A549 (cell line): Measurements from ENCODE around the gene ARHGAP22. TPM values are rescaled to one million over a fixed set of nuclear protein-coding genes. Genes with fewer than 3 reads are reported as not detected.

Source experiments
- ATAC-seq, 2 experiments: fragments of 200-7000 bp in 1 of 2; fragments of >200 bp in 1 of 2; cut with Nextera tagmentation in 1 of 2; cut with Tn5 transposase in 1 of 2; 3 replicates each; pipeline versions ENCODE4 v1.8.0 to v1.9.1; 2018 to 2020; ENCODE audit warnings: mild to moderate bottlenecking in 1 of 2, moderate library complexity in 1 of 2
- CTCF ChIA-PET: fragments of 300-600 bp; sonication (Branson Sonifier 250); formaldehyde crosslinking; extraction: SDS; loops from one replicate; lab custom pipeline; 2021; ENCODE audit warnings: antibody characterized with exemption, inconsistent platforms; lab: Yijun Ruan, JAX
- POLR2A ChIA-PET: fragments of 350-600 bp; formaldehyde crosslinking; extraction: SDS; loops from one replicate; lab custom pipeline; 2021; ENCODE audit warnings: antibody characterized with exemption, inconsistent platforms; lab: Yijun Ruan, JAX
- DNase-seq, 2 experiments: peaks; one replicate each; pipeline versions ENCODE4 v3.0.0 to v3.0.0-alpha.2; 2011 to 2016; ENCODE audit warnings: low read depth in 1 of 2, low spot score in 1 of 2
- FAIRE-seq: peaks from 2 replicates; lab custom pipeline; 2011; peaks lifted over from hg19 to GRCh38; lab: Jason Lieb, UNC
- H3K27ac ChIP-seq, 2 experiments: fragments of >200 bp; sonication (Bioruptor Twin); formaldehyde crosslinking; 3 replicates each; pipeline ENCODE4 v1.5.1; 2016 to 2017
- H3K4me1 ChIP-seq: fragments of >200 bp; sonication (Bioruptor Twin); formaldehyde crosslinking; 3 replicates; pipeline ENCODE4 v1.6.1; 2016
- H3K4me2 ChIP-seq: fragments of >200 bp; sonication (Bioruptor Twin); formaldehyde crosslinking; 3 replicates; pipeline ENCODE4 v1.6.1; 2016
- H3K4me3 ChIP-seq: fragments of >200 bp; sonication (Bioruptor Twin); formaldehyde crosslinking; 3 replicates; pipeline ENCODE4 v1.5.1; 2016
- H3K9me3 ChIP-seq: fragments of >200 bp; sonication (Bioruptor Twin); formaldehyde crosslinking; 3 replicates; pipeline ENCODE4 v1.6.1; 2016
- EP300 ChIP-seq, 2 experiments: fragments of >200 bp; sonication (Bioruptor Twin); formaldehyde crosslinking; IDR thresholded peaks; 2 replicates in 1 of 2; 3 replicates in 1 of 2; pipeline ENCODE4 v1.6.1; 2016 to 2017
- FOXS1 ChIP-seq: fragments of 250-450 bp; sonication (Bioruptor Pico); IDR thresholded peaks from 2 replicates; pipeline ENCODE4 v1.5.0; 2020; ENCODE audit warnings: mild to moderate bottlenecking, moderate library complexity
- GATA3 ChIP-seq: IDR thresholded peaks from 2 replicates; pipeline ENCODE4 v1.6.1; 2012; ENCODE audit warnings: borderline replicate concordance
- HEYL ChIP-seq: fragments of 250-450 bp; sonication (Bioruptor Pico); IDR thresholded peaks from 2 replicates; pipeline ENCODE4 v1.8.0; 2021; ENCODE audit warnings: mild to moderate bottlenecking, moderate library complexity
- HOXA7 ChIP-seq: fragments of 250-450 bp; sonication (Bioruptor Pico); IDR thresholded peaks from 2 replicates; pipeline ENCODE4 v1.5.0; 2020; ENCODE audit warnings: mild to moderate bottlenecking, moderate library complexity
- JUNB ChIP-seq: fragments of >200 bp; sonication (Bioruptor Twin); formaldehyde crosslinking; IDR thresholded peaks from 2 replicates; pipeline ENCODE4 v1.6.1; 2016
- KDM5A ChIP-seq: fragments of 200-600 bp; sonication (generic); IDR thresholded peaks from 2 replicates; pipeline ENCODE4 v1.6.1; 2016; ENCODE audit warnings: antibody characterized with exemption, mild to moderate bottlenecking
- MAFK ChIP-seq: fragments of 450-650 bp; IDR thresholded peaks from 2 replicates; pipeline ENCODE4 v1.6.1; 2014; ENCODE audit not compliant: partially characterized antibody
- MYC ChIP-seq: IDR thresholded peaks from 2 replicates; pipeline ENCODE4 v1.6.1; 2012; ENCODE audit warnings: mild to moderate bottlenecking, inconsistent platforms, low read length, improper control_type of control experiment, borderline replicate concordance
- PBX3 ChIP-seq: IDR thresholded peaks from 2 replicates; pipeline ENCODE4 v1.6.1; 2012
- POLR2A ChIP-seq: IDR thresholded peaks from 2 replicates; pipeline ENCODE4 v1.6.1; 2012; ENCODE audit warnings: mild to moderate bottlenecking, low read length
- RCOR1 ChIP-seq: fragments of 150-350 bp; IDR thresholded peaks from 2 replicates; pipeline ENCODE4 v1.6.1; 2014; ENCODE audit warnings: antibody characterized with exemption, low read length, low read depth
- REST ChIP-seq: fragments of 200-600 bp; sonication (generic); IDR thresholded peaks from 2 replicates; pipeline ENCODE4 v1.6.1; 2016; ENCODE audit warnings: antibody characterized with exemption, mild to moderate bottlenecking, moderate library complexity
- SREBF2 ChIP-seq: fragments of 450-650 bp; IDR thresholded peaks from 2 replicates; pipeline ENCODE4 v1.6.1; 2014; ENCODE audit warnings: mild to moderate bottlenecking, moderate library complexity
- TP53 ChIP-seq: fragments of 250-450 bp; sonication (Bioruptor Pico); IDR thresholded peaks from 2 replicates; pipeline ENCODE4 v1.5.0; 2021; ENCODE audit warnings: mild to moderate bottlenecking, moderate library complexity
- USF2 ChIP-seq: fragments of 450-650 bp; IDR thresholded peaks from 2 replicates; pipeline ENCODE4 v1.6.1; 2014; ENCODE audit warnings: antibody characterized with exemption
- ZSCAN20 ChIP-seq: fragments of 250-450 bp; sonication (Bioruptor Pico); IDR thresholded peaks from 2 replicates; pipeline ENCODE4 v1.8.0; 2022; ENCODE audit warnings: mild to moderate bottlenecking, moderate library complexity
- WGBS: methylation state at CpG from one replicate; pipeline ENCODE4 v1.1.6; 2017; ENCODE audit errors: missing lambda C conversion rate; 5-methylcytosine and 5-hydroxymethylcytosine counted together
- polyA plus RNA-seq, 4 experiments: library from polyadenylated mRNA; depleted of rRNA in 3 of 4; stranded (reverse); fragments of >200 nt; fragmentation: RNase III in 1 of 4; extraction: RNeasy Plus Mini Kit Qiagen cat#74134 plus additional on column Dnase treatment in 1 of 4; gene quantifications; 2 replicates in 3 of 4; 3 replicates in 1 of 4; pipeline ENCODE4 v1.2.3, GENCODE V29; 2011 to 2017
- TF ChIP-seq, protein P1 (sequence below): fragments of >200 bp; sonication (Bioruptor Twin); formaldehyde crosslinking; IDR thresholded peaks from 2 replicates; pipeline ENCODE4 v1.6.1; 2016
- TF ChIP-seq, protein P2 (sequence below): fragments of >200 bp; sonication (Bioruptor Twin); formaldehyde crosslinking; IDR thresholded peaks from 3 replicates; pipeline ENCODE4 v1.5.1; 2016
- TF ChIP-seq, protein P3 (sequence below): fragments of 250-450 bp; sonication (Bioruptor Pico); IDR thresholded peaks from 2 replicates; pipeline ENCODE4 v1.5.0; 2020; ENCODE audit warnings: low read depth, mild to moderate bottlenecking, moderate library complexity

Gene ARHGAP22
- polyA plus RNA-seq, 2 of the 4 experiments (the other 2 are of a cell fraction): 1.9 to 3.2 TPM

- DNase-seq: no peak
- no peak overlapping the region for H3K27ac ChIP-seq
- no peak for TF ChIP-seq KDM5A
- TF ChIP-seq RCOR1: no peak
- no peak for TF ChIP-seq MYC
- TF ChIP-seq, protein P1, sequence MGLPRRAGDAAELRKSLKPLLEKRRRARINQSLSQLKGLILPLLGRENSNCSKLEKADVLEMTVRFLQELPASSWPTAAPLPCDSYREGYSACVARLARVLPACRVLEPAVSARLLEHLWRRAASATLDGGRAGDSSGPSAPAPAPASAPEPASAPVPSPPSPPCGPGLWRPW: no peak
- no peak for TF ChIP-seq ZSCAN20 (CRISPR knock-in tag)
- TF ChIP-seq MAFK: no peak
- TF ChIP-seq POLR2A: no peak
- TF ChIP-seq SREBF2: no peak
- TF ChIP-seq, all 56 proteins: peak for 0
- no peaks in the 10 kb centered on the region for H3K9me3 ChIP-seq
- H3K4me1 ChIP-seq: no peaks in the 10 kb centered on the region
- no peak for ATAC-seq
- 60% methylated on average over 3 of the region's 3 CpGs for WGBS
- FAIRE-seq: no peak
- POLR2A ChIA-PET: interaction anchor here (1.5 kb wide), 1 partner anchor 106 kb away, joined by 3 read pairs; no protein-coding TSS in a partner anchor
- H3K4me2 ChIP-seq: no peak overlapping the region
- H3K4me3 ChIP-seq: no peak overlapping the region
- CTCF ChIA-PET: interaction anchor here (0.8 to 23.3 kb wide), 8 partner anchors 9 to 187 kb away, joined by 3 to 315 read pairs (median 5); no protein-coding TSS in a partner anchor
These were observed 53.9 kb downstream of the ARHGAP22 start for GRCh38 chr10:48550977-48551376.

- DNase-seq: no peak
- H3K4me3 ChIP-seq: no peak overlapping the region
- POLR2A ChIA-PET: no interaction called here
- TF ChIP-seq REST (no peak), HOXA7 (CRISPR knock-in tag) (no peak), HEYL (CRISPR knock-in tag) (no peak), JUNB (no peak), KDM5A (no peak), MYC (no peak), GATA3 (no peak)
- TF ChIP-seq, protein P2, sequence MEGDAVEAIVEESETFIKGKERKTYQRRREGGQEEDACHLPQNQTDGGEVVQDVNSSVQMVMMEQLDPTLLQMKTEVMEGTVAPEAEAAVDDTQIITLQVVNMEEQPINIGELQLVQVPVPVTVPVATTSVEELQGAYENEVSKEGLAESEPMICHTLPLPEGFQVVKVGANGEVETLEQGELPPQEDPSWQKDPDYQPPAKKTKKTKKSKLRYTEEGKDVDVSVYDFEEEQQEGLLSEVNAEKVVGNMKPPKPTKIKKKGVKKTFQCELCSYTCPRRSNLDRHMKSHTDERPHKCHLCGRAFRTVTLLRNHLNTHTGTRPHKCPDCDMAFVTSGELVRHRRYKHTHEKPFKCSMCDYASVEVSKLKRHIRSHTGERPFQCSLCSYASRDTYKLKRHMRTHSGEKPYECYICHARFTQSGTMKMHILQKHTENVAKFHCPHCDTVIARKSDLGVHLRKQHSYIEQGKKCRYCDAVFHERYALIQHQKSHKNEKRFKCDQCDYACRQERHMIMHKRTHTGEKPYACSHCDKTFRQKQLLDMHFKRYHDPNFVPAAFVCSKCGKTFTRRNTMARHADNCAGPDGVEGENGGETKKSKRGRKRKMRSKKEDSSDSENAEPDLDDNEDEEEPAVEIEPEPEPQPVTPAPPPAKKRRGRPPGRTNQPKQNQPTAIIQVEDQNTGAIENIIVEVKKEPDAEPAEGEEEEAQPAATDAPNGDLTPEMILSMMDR: no peak
- TF ChIP-seq, all 56 proteins: peak for 0
- no peaks in the 10 kb centered on the region for H3K4me1 ChIP-seq
- no peak overlapping the region for H3K4me2 ChIP-seq
- no peak for FAIRE-seq
- no peaks in the 10 kb centered on the region for H3K9me3 ChIP-seq
- 75% methylated on average over 6 of the region's 6 CpGs for WGBS
- ATAC-seq: no peak
- H3K27ac ChIP-seq: no peak overlapping the region
- CTCF ChIA-PET: interaction anchor here (0.8 to 23.3 kb wide), 5 partner anchors 16 to 186 kb away, joined by 3 to 315 read pairs (median 8); no protein-coding TSS in a partner anchor
These were observed 54.7 kb downstream of the ARHGAP22 start for GRCh38 chr10:48550071-48550691.

GRCh38 chr10:48549236-48549635 is 55.6 kb downstream of the ARHGAP22 start:
- no peaks in the 10 kb centered on the region for H3K4me1 ChIP-seq
- ChIA-PET POLR2A (no interaction called here), CTCF (interaction anchor here (0.5 to 23.3 kb wide), 6 partner anchors 17 to 186 kb away, joined by 3 to 315 read pairs (median 7); no protein-coding TSS in a partner anchor)
- TF ChIP-seq EP300 (IDR thresholded peaks at IDR 0.05): no peak
- no peak for TF ChIP-seq SREBF2
- TF ChIP-seq KDM5A: no peak
- no peak for TF ChIP-seq TP53
- TF ChIP-seq PBX3: no peak
- TF ChIP-seq POLR2A: no peak
- no peak for TF ChIP-seq USF2
- no peak for TF ChIP-seq GATA3
- no peak for TF ChIP-seq FOXS1 (CRISPR knock-in tag)
- TF ChIP-seq, protein P3, sequence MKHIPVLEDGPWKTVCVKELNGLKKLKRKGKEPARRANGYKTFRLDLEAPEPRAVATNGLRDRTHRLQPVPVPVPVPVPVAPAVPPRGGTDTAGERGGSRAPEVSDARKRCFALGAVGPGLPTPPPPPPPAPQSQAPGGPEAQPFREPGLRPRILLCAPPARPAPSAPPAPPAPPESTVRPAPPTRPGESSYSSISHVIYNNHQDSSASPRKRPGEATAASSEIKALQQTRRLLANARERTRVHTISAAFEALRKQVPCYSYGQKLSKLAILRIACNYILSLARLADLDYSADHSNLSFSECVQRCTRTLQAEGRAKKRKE (CRISPR knock-in tag): no peak
- TF ChIP-seq ZSCAN20 (CRISPR knock-in tag): no peak
- FAIRE-seq: no peak
- no peak for ATAC-seq
- H3K4me3 ChIP-seq: no peak overlapping the region
- 69% methylated on average over 3 of the region's 3 CpGs for WGBS
- H3K27ac ChIP-seq: no peak overlapping the region
- no peak overlapping the region for H3K4me2 ChIP-seq
- DNase-seq: no peak
- H3K9me3 ChIP-seq: no peaks in the 10 kb centered on the region
